ENCODE data around the gene SSC5D. TPM values are rescaled to one million over a fixed set of nuclear protein-coding genes. Genes with fewer than 3 reads are reported as not detected.
A peak's percentile ranks its signal among the peaks of the same experiment; 100 is the strongest.

Gene SSC5D
- total and polyA plus RNA-seq, 9 of the 15 experiments (the other 6 are each of a cell fraction or from before 2014, with no cell fraction given), result 0.04 to 0.71 (median 0.14) TPM; not detected in 2

- TF ChIP-seq FOXJ2 (tag; IDR thresholded peaks at IDR 0.05) (no peak), PML (IDR thresholded peaks at IDR 0.05; ENCODE audit: low read length) (no peak), EHMT2 (IDR thresholded peaks at IDR 0.05) (no peak), CCNT2 (IDR thresholded peaks at IDR 0.05; ENCODE audit: borderline replicate concordance, extremely low read depth, insufficient read length, low read depth, low read length) (no peak), ZBTB12 (CRISPR knock-in tag; IDR thresholded peaks at IDR 0.05) (no peak), AFF1 (IDR thresholded peaks at IDR 0.05; ENCODE audit: low read depth in 1 of 2, partially characterized antibody in 2 of 2) (no peak), PHTF2 (CRISPR knock-in tag; IDR thresholded peaks at IDR 0.05) (no peak), NFE2 (IDR thresholded peaks at IDR 0.05; ENCODE audit: low read depth) (peak; percentile 13; the same call in 1 of the 2 replicates)
Observed at GRCh38 chr19:55494172-55494761, 6.0 kb downstream of the SSC5D start (continued).
